GM19452 (cell line): ENCODE measurements around the gene ZDHHC11.
"Not testable (repeated sequence)": the region's sequence is repeated elsewhere in the genome, so short reads cannot be mapped to it uniquely, and the experiment has no call there.

Experiments used
- ATAC-seq: cut with Tn5 transposase; IDR thresholded peaks from one replicate; pipeline ENCODE4 v1.9.1; 2021; ENCODE audit not compliant: unreplicated experiment

ZDHHC11 gene

DNA sequence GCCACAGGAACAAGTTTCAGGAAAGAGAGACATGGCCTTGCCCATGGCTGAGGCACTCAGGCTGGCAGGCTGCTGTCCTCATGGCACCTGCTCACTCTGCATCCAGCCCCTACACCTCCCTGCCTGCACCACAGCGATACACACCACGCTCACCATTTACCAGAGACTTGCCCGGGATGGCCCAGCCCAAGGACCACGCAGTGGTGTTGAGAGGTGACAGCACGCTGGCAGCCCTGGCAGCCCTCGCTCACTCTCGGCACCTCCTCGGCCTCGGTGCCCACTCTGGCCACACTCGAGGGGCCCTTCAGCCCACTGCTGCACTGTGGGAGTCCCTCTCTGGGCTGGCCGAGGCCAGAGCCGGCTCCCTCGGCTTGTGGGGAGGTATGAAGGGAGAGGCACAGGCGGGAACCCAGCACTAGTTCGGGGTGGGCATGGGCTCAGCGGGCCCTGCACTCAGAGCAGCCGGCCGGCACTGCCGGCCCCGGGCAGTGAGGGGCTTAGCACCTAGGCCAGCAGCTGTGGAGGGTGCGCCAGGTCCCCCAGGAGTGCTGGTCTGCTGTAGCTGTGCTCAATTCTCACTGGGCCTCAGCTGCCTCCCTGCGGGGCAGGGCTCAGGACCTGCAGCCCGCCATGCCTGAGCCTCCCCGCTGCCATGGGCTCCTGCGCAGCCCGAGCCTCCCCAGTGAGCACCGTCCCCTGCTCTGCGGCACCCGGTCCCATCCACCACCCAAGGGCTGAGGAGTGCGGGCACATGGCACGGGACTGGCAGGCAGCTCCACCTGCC lies 86.6 kb downstream of the ZDHHC11 start:
- ATAC-seq = no peak

DNA sequence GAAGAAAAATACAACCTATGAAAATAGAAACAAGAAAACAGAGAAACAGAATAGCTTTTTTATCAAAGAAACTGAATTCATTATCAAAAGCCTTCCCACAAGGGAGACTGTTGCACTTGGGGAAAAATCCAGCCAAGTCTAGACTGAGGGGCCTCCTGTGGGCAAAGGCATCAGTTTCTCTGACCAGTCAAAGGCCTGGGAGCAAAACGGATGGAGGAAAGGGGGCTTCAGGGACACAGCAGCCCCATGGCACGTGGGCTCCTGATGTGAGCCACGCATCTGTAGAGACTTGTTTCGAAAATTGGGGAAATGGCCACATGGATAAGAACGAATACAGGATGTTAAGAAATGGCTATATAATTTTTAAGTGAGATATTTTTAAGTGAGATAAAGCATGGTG lies 87.4 kb downstream of the ZDHHC11 start:
- no peak for ATAC-seq

- not testable (repeated sequence) for ATAC-seq
Measured at GRCh38 chr5:762996-763395, 87.8 kb downstream of the ZDHHC11 start.

GRCh38 chr5:761854-762710 lies 88.7 kb downstream of the ZDHHC11 start:
- no peak for ATAC-seq

- ATAC-seq = no peak
Measured at GRCh38 chr5:761059-761771, 89.6 kb downstream of the ZDHHC11 start.

- no peak for ATAC-seq
Measured at GRCh38 chr5:760363-761058, 90.3 kb downstream of the ZDHHC11 start.

DNA sequence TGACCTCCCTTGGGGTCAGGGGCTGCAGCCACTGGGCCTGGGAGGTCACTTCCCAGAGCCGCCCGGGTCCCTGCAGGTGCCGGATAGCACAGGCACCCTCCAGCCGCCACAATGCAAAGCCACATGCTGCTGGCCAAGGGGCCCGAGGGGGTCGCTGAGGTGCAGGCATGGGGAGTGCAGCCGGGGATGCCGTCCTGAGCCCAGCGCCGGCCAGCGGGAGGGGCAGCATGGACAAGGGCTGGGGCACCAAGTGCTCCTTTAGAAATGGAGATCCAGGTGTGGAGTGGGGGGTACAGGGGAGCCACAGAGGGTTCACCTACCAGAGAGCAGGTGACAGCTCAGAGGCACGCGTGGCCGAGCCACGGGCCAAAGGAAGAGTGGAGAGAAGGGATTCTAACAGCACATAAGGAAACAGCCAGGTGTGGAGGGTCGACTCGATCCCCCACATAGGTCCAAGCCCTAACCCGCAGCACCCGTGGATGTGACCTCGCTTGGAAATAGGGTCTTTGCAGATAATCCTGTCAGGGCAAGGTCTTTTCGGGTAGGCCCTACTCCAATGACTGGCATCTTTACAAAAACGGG lies 90.9 kb downstream of the ZDHHC11 start:
- no peak for ATAC-seq

- no peak for ATAC-seq
Measured at GRCh38 chr5:759111-759751, 91.6 kb downstream of the ZDHHC11 start.

DNA sequence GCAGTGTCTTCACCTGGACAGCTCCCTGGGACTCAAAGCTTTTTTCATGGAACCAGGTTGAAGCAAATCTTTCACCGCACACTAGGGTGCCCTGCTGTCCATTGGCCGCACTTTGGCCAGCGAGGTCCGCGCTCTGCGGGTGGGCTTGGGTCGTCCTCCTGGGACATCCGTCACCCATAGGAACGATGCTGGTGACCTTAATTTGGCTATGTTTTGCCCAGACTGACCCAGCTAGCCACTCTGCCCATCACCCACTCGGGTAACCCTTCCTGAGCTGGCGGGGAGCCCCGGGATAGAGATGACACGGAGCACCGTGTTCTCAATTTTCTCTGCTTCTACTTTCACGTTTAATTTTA lies 92.1 kb downstream of the ZDHHC11 start:
- ATAC-seq = no peak

- no peak for ATAC-seq
Measured at GRCh38 chr5:757931-758697, 92.7 kb downstream of the ZDHHC11 start.

GRCh38 chr5:757346-757930 lies 93.3 kb downstream of the ZDHHC11 start:
- ATAC-seq = no peak

DNA sequence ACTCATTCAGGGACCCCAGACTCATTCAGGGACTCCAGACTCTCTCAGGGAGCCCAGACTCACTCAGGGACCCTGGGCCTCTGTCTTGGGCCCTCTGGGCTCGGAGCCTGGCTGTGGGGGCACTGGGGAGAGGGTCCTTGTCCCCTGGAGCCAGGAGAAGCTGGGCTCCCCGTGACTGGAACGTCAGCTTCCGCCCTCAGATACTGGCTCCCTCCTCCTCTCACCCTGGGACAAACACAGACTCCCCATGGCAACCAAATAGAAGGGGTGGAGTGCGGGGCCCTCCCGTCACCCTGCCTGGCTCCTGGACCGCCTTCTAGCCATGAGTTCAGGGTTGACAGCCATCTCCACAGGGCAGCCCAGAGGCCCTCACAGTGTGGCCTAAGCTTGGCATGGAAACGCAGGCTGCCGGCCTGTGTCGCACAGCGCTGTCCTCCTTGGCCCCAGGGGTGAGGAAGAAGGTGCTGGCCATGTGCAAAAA lies 93.9 kb downstream of the ZDHHC11 start:
- ATAC-seq = no peak

DNA sequence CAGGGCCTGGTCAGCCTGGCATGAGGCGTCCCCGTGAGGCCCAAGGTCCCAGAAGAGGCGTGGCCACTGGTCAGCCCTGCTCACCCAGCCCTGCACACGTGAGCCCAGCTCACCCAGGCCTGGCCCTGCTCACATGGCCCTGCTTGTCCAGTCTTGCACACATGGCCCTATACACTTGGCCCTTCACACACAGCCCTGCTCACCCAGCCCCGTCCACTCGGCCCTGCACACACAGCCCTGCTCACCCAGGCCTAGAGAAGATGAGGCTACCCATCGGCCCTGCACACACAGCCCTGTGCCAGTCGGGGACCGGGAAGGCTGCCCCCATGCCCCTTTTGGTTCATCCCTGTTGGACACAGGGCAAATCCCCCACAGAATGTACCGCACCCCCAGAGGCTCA lies 94.6 kb downstream of the ZDHHC11 start:
- no peak for ATAC-seq

DNA sequence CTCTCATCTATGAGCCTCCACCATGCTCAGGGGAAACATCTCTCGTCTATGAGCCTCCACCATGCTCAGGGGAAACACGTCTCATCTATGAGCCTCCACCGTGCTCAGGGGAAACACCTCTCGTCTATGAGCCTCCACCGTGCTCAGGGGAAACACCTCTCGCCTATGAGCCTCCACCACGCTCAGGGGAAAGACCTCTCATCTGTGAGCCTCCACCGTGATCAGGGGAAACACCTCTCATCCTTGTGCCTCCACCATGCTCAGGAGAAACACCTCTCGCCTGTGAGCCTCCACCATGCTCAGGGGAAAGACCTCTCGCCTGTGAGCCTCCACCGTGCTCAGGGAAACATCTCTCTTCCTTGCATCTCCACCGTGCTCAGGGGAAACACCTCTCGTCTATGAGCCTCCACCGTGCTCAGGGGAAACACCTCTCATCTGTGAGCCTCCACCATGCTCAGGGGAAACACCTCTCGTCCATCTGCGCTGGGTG lies 96.6 kb downstream of the ZDHHC11 start:
- ATAC-seq = not testable (repeated sequence)

- not testable (repeated sequence) for ATAC-seq
Measured at GRCh38 chr5:753567-754142, 97.1 kb downstream of the ZDHHC11 start.

DNA sequence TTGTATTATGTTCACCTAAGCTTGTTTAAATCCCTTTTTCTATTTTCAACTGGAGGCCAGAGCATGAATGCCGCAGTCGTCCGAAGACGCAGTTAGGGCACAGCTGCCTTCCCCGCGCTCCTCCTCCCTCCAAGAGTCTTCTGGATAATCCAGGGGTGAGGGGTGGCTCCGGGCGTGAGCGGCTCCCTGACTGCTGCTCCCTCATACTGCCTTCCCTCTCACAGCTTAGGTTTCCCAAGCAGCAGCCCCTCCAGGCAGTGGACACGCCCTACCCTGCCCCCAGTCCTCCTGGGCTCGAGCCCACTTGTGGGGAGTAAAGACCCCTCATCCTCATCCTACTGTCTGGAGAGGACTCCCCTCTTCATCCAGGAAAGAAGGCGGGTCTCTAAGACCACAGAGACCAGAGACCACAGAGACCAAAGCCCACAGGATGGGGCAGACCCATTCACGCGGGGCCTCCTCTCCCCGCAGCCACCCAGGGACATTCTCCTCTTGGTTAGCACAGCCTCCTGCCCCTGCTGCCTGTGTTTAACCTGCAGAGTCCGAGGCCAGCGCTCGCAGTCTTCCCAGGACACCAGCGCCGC lies 98.2 kb downstream of the ZDHHC11 start:
- ATAC-seq = not testable (repeated sequence)

- not testable (repeated sequence) for ATAC-seq
Measured at GRCh38 chr5:751992-752391, 98.8 kb downstream of the ZDHHC11 start.

DNA sequence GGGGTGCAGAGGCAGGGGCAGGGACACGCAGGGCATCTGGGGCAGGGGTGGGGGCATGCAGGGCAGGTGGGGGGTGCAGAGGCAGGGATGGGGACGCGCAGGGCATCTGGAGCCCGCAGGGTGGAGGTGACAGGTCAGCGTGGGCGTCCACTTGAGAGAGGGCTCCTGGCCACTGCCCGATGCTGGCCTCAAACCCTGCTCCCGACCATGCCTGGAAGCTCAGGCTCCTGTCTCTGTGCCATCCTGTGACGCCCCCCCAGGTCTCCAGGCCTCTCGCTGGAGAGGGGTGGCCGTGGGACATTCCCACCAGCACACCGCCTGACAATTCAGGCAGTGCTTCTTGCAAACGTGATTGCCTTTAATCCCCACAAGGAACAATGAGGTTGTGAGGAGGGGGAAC lies 99.3 kb downstream of the ZDHHC11 start:
- no peak for ATAC-seq
